GM12878 (cell line): ENCODE data around the gene ADCY2. TPM values are rescaled to one million over a fixed set of nuclear protein-coding genes. Genes with fewer than 3 reads are reported as not detected.

Experiments
- ATAC-seq: fragments of 200-7000 bp; cut with Tn5 transposase; 3 replicates; pipeline ENCODE4 v1.9.1; 2020; ENCODE audit warnings: mild to moderate bottlenecking, moderate library complexity
- BruUV-seq: library from RNA; stranded (reverse); fragments of 400-500 nt; replicated peaks from 2 replicates; lab custom pipeline; 2021; lab: Mats Ljungman, UMichigan
- CTCF ChIA-PET: fragments of 300-600 bp; sonication (Branson Sonifier 250); formaldehyde crosslinking; extraction: SDS; loops from one replicate; lab custom pipeline; 2021; ENCODE audit warnings: inconsistent platforms; lab: Yijun Ruan, JAX
- POLR2A ChIA-PET: fragments of 350-600 bp; formaldehyde crosslinking; extraction: SDS; loops from one replicate; lab custom pipeline; 2021; ENCODE audit warnings: inconsistent platforms; lab: Charles Lee
- RAD21 ChIA-PET: fragments of 300-600 bp; sonication (Branson Sonifier 250); formaldehyde crosslinking; loops from one replicate; lab custom pipeline; 2023; ENCODE audit warnings: antibody characterized with exemption; ENCODE audit not compliant: unreplicated experiment; lab: Charles Lee
- SMC1A ChIA-PET: fragments of 300-600 bp; sonication (Branson Sonifier 250); formaldehyde crosslinking; loops from one replicate; lab custom pipeline; 2023; ENCODE audit not compliant: unreplicated experiment, uncharacterized antibody; lab: Charles Lee
- DNase-seq: peaks from one replicate; pipeline ENCODE4 v3.0.0-alpha.2; 2011; ENCODE audit warnings: low read depth, low spot score
- FAIRE-seq: peaks from 3 replicates; lab custom pipeline; 2011; peaks lifted over from hg19 to GRCh38; lab: Jason Lieb, UNC
- H2AFZ ChIP-seq: 2 replicates; pipeline ENCODE4 v1.6.0; 2011; ENCODE audit warnings: low read depth, low read length, control low read depth; ENCODE audit not compliant: control insufficient read depth
- H3K27ac ChIP-seq: 2 replicates; pipeline ENCODE4 v1.5.1; 2011; ENCODE audit warnings: control low read depth; ENCODE audit not compliant: control insufficient read depth, insufficient read depth
- H3K27me3 ChIP-seq, 2 experiments: replicated peaks in 1 of 2; 2 replicates each; pipeline versions ENCODE4 v1.6.0 to v1.6.1; 2011; ENCODE audit warnings: low read length in 1 of 2; ENCODE audit not compliant: control insufficient read depth in 2 of 2, insufficient read depth in 2 of 2
- H3K36me3 ChIP-seq, 2 experiments: 2 replicates each; pipeline ENCODE4 v1.5.1; 2011; ENCODE audit warnings: low read length in 1 of 2; ENCODE audit not compliant: control insufficient read depth in 2 of 2, insufficient read depth in 2 of 2
- H3K4me1 ChIP-seq: 2 replicates; pipeline ENCODE4 v1.6.1; 2011; ENCODE audit warnings: mild to moderate bottlenecking, low read length, moderate library complexity, mixed read lengths; ENCODE audit not compliant: control insufficient read depth, insufficient read depth
- H3K4me2 ChIP-seq: 2 replicates; pipeline ENCODE4 v1.6.0; 2011; ENCODE audit warnings: control low read depth; ENCODE audit not compliant: control insufficient read depth, insufficient read depth
- H3K4me3 ChIP-seq: fragments of 200-600 bp; sonication (generic); 2 replicates; pipeline ENCODE4 v1.5.1; 2016
- H3K79me2 ChIP-seq: 2 replicates; pipeline ENCODE4 v1.6.0; 2011; ENCODE audit warnings: low read length; ENCODE audit not compliant: control insufficient read depth, insufficient read depth
- H3K9ac ChIP-seq: 2 replicates; pipeline ENCODE4 v1.8.0; 2011; ENCODE audit warnings: low read length, control low read depth, mixed read lengths; ENCODE audit not compliant: control insufficient read depth, insufficient read depth
- H3K9me3 ChIP-seq: replicated peaks from 3 replicates; pipeline ENCODE4 v1.5.1; 2011; ENCODE audit warnings: mild to moderate bottlenecking, low read length; ENCODE audit not compliant: control insufficient read depth, insufficient read depth
- H4K20me1 ChIP-seq: 2 replicates; pipeline ENCODE4 v1.6.0; 2011; ENCODE audit not compliant: control insufficient read depth, insufficient read depth
- BHLHE40 ChIP-seq, 2 experiments: fragments of 450-650 bp in 1 of 2; IDR thresholded peaks; 2 replicates each; pipeline ENCODE4 v1.6.1; 2011 to 2017; ENCODE audit warnings: low read depth in 2 of 2, borderline replicate concordance in 1 of 2, improper control_type of control experiment in 1 of 2, low read length in 1 of 2, mild to moderate bottlenecking in 1 of 2
- FOXM1 ChIP-seq: IDR thresholded peaks from 2 replicates; pipeline ENCODE4 v1.6.1; 2012; ENCODE audit warnings: low read depth, mild to moderate bottlenecking, inconsistent platforms, low read length, moderate library complexity
- LARP7 ChIP-seq: fragments of 450-650 bp; IDR thresholded peaks from 2 replicates; pipeline ENCODE4 v1.6.1; 2017; ENCODE audit warnings: mild to moderate bottlenecking
- POLR2A ChIP-seq: IDR thresholded peaks from 2 replicates; pipeline ENCODE4 v1.6.1; 2011; ENCODE audit warnings: low read depth, mild to moderate bottlenecking, low read length
- PRDM15 ChIP-seq: fragments of 450-650 bp; formaldehyde crosslinking; IDR thresholded peaks from 2 replicates; pipeline ENCODE4 v1.4.0; 2020; ENCODE audit warnings: mild to moderate bottlenecking, moderate library complexity
- SREBF1 ChIP-seq: IDR thresholded peaks from 2 replicates; pipeline ENCODE4 v1.6.1; 2012; ENCODE audit warnings: mild to moderate bottlenecking, low read length
- TAF1 ChIP-seq: IDR thresholded peaks from 2 replicates; pipeline ENCODE4 v1.6.1; 2011; ENCODE audit warnings: mild to moderate bottlenecking, low read depth, low read length, borderline replicate concordance
- WGBS: methylation state at CpG from one replicate; pipeline ENCODE4 v1.1.6; 2016; ENCODE audit warnings: low lambda C conversion rate; ENCODE audit not compliant: insufficient replicate concordance, insufficient coverage; ENCODE audit errors: missing lambda C conversion rate; 5-methylcytosine and 5-hydroxymethylcytosine counted together
- in situ Hi-C: fragments of 300-500 bp; cut with MboI; formaldehyde crosslinking; loops from 9 replicates; pipeline ENCODE4 v1.14.3; 2018; ENCODE audit warnings: mixed read lengths
- intact Hi-C: fragments of 100-400 bp; cut with micrococcal nuclease; formaldehyde crosslinking; loops from one replicate; pipeline ENCODE4 v1.14.2; 2022; ENCODE audit not compliant: unreplicated experiment
- polyA plus RNA-seq, 11 experiments: library from polyadenylated mRNA; depleted of rRNA in 4 of 11; unstranded in 6 of 11; stranded (reverse) in 5 of 11; fragments of >200 nt; fragmentation: Nextera tagmentation in 4 of 11; fragmentation: Illumina TruSeq in 1 of 11; extraction: Ambion mirVana in 4 of 11; extraction: Trizol in 1 of 11; gene quantifications; 1 replicate in 1 of 11; 2 replicates in 10 of 11; pipeline versions ENCODE4 v1.2.1 to v1.2.3, GENCODE V29; 2011 to 2016; ENCODE audit warnings: inconsistent platforms in 2 of 11, missing spikeins in 2 of 11, low read depth in 1 of 11
- total RNA-seq, 4 experiments: library from RNA; depleted of rRNA in 3 of 4; stranded (reverse); fragments of >200 nt in 3 of 4; fragmentation: Illumina TruSeq in 1 of 4; extraction: Trizol in 1 of 4; gene quantifications; 2 replicates each; pipeline versions ENCODE4 v1.2.1 to v1.2.3, GENCODE V29; 2013 to 2021

The ADCY2 gene
- total and polyA plus RNA-seq, 10 of the 15 experiments (the other 5 are each of a cell fraction or from before 2014, with no cell fraction given), result 0.07 to 0.26 TPM; not detected in 8

DNA sequence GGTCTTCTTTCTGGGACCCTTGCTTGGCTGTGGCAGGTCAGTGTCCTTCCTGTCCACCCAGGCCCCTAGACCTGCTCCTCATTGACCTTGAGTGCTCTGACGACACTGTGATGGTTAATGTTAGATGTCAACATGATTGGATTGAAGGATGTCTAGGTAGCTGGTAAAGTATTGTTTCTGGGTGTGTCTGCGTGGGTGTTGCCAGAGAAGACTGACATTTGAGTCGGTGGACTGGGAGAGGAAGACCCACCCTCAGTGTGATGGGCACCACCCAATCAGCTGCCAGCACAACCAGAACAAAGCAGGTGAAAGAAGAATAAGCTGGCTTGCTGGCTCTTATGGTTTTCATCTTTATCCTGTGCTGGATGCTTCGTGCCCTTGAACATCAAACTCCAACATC, 380.5 kb downstream of the ADCY2 start:
- TF ChIP-seq FOXM1 (no peak), BHLHE40 (IDR thresholded peaks at IDR 0.05; ENCODE audit: borderline replicate concordance in 1 of 2, low read depth in 2 of 2, low read length in 1 of 2) (no peak), PRDM15 (CRISPR knock-in tag) (no peak), POLR2A (no peak), LARP7 (no peak), TAF1 (no peak), SREBF1 (no peak)
- CTCF ChIA-PET, result no interaction called here
- Histone ChIP-seq H3K9me3 (no peaks in the 10 kb centered on the region), H3K27ac (no peak overlapping the region), H3K4me3 (no peak overlapping the region), H3K27me3 (no peaks in the 10 kb centered on the region), H3K4me2 (no peak overlapping the region), H3K79me2 (no peaks in the 10 kb centered on the region), H4K20me1 (no peaks in the 10 kb centered on the region), H3K9ac (no peak overlapping the region), H3K36me3 (no peaks in the 10 kb centered on the region), H2AFZ (no peak overlapping the region), H3K4me1 (no peaks in the 10 kb centered on the region)
- ATAC-seq (no peak), FAIRE-seq (no peak), DNase-seq (no peak)
- POLR2A ChIA-PET, result interaction anchor here (0.6 kb wide), 1 partner anchor 232 kb away, joined by 6 read pairs; no protein-coding TSS in a partner anchor
- RAD21 ChIA-PET, result no interaction called here
- SMC1A ChIA-PET, result no interaction called here
- BruUV-seq, result no TSS peak
- intact Hi-C loops (no loop called here), in situ Hi-C loops (no loop called here)
- 23% methylated on average over 4 of the region's 4 CpGs for WGBS
